ENCODE data around the gene BACH2.
"Not testable (repeated sequence)": the region's sequence is repeated elsewhere in the genome, so short reads cannot be mapped to it uniquely, and the experiment has no call there.

Gene BACH2

GRCh38 chr6:90298459-90299053 lies 1.9 kb upstream of the BACH2 start:
- no peak for DNase-seq

- no peak for DNase-seq
These were observed 1.3 kb upstream of the BACH2 start for GRCh38 chr6:90297867-90298381.

GRCh38 chr6:90297115-90297866 lies 648 bp upstream of the BACH2 start:
- DNase-seq: no peak

- peak; percentile 76 for DNase-seq
These were observed 746 bp downstream of the BACH2 start for GRCh38 chr6:90295854-90296340.

- DNase-seq: peak; percentile 69
These were observed 1.4 kb downstream of the BACH2 start for GRCh38 chr6:90294989-90295853.

- DNase-seq: no peak
These were observed 2.0 kb downstream of the BACH2 start for GRCh38 chr6:90294614-90294988.

GRCh38 chr6:90294008-90294511 lies 2.6 kb downstream of the BACH2 start:
- DNase-seq: no peak

GRCh38 chr6:90293319-90293953 lies 3.2 kb downstream of the BACH2 start:
- DNase-seq: no peak

- no peak for DNase-seq
These were observed 5.1 kb downstream of the BACH2 start for GRCh38 chr6:90291565-90291964.

GRCh38 chr6:90290811-90291420 lies 5.7 kb downstream of the BACH2 start:
- no peak for DNase-seq

GRCh38 chr6:90289902-90290301 lies 6.7 kb downstream of the BACH2 start:
- no peak for DNase-seq

GRCh38 chr6:90288404-90288803 lies 8.2 kb downstream of the BACH2 start:
- no peak for DNase-seq

GRCh38 chr6:90286884-90287488 lies 9.7 kb downstream of the BACH2 start:
- DNase-seq: peak; percentile 88

GRCh38 chr6:90285611-90286381 lies 10.8 kb downstream of the BACH2 start:
- peak; percentile 95 for DNase-seq

GRCh38 chr6:90285042-90285481 lies 11.6 kb downstream of the BACH2 start:
- DNase-seq: no peak

- DNase-seq: peak; percentile 70
These were observed 12.2 kb downstream of the BACH2 start for GRCh38 chr6:90284236-90285041.

GRCh38 chr6:90282265-90282664 lies 14.4 kb downstream of the BACH2 start:
- DNase-seq: not testable (repeated sequence)

- DNase-seq: no peak
These were observed 18.5 kb downstream of the BACH2 start for GRCh38 chr6:90278129-90278528.

GRCh38 chr6:90277302-90278011 lies 19.2 kb downstream of the BACH2 start:
- DNase-seq: no peak
